GM11168 (cell line): ENCODE results near the gene TMPRSS13.

Experiments used
- in situ Hi-C: fragments of 300-500 bp; cut with MboI; formaldehyde crosslinking; loops from one replicate; pipeline ENCODE4 v1.12.0; 2022; ENCODE audit warnings: low sequenced_read_pairs; ENCODE audit not compliant: unreplicated experiment

The TMPRSS13 gene

GRCh38 chr11:117860139-117860538, 69.1 kb downstream of the TMPRSS13 start:
- in situ Hi-C loops, result no loop called here

GRCh38 chr11:117859488-117860112, 69.6 kb downstream of the TMPRSS13 start:
- in situ Hi-C loops, result no loop called here

GRCh38 chr11:117859061-117859460, 70.1 kb downstream of the TMPRSS13 start:
- in situ Hi-C loops, result no loop called here

GRCh38 chr11:117857734-117858414, 71.3 kb downstream of the TMPRSS13 start:
- in situ Hi-C loops, result no loop called here

- in situ Hi-C loops, result no loop called here
These were observed 73.1 kb downstream of the TMPRSS13 start for GRCh38 chr11:117855912-117856651.

- in situ Hi-C loops, result no loop called here
These were observed 73.9 kb downstream of the TMPRSS13 start for GRCh38 chr11:117855186-117855845.

- in situ Hi-C loops, result loop anchor here (5.0 kb wide), 1 partner anchor 95 kb away; no protein-coding TSS in a partner anchor
These were observed 76.9 kb downstream of the TMPRSS13 start for GRCh38 chr11:117852309-117852708.

- in situ Hi-C loops, result loop anchor here (5.0 kb wide), 1 partner anchor 95 kb away; no protein-coding TSS in a partner anchor
These were observed 77.3 kb downstream of the TMPRSS13 start for GRCh38 chr11:117851852-117852251.

- in situ Hi-C loops, result loop anchor here (5.0 kb wide), 1 partner anchor 96 kb away; no protein-coding TSS in a partner anchor
These were observed 78.1 kb downstream of the TMPRSS13 start for GRCh38 chr11:117851106-117851505.
